ENCODE measurements around the gene EVX2.
A peak's percentile ranks its signal among the peaks of the same experiment; 100 is the strongest.

Gene EVX2

DNA sequence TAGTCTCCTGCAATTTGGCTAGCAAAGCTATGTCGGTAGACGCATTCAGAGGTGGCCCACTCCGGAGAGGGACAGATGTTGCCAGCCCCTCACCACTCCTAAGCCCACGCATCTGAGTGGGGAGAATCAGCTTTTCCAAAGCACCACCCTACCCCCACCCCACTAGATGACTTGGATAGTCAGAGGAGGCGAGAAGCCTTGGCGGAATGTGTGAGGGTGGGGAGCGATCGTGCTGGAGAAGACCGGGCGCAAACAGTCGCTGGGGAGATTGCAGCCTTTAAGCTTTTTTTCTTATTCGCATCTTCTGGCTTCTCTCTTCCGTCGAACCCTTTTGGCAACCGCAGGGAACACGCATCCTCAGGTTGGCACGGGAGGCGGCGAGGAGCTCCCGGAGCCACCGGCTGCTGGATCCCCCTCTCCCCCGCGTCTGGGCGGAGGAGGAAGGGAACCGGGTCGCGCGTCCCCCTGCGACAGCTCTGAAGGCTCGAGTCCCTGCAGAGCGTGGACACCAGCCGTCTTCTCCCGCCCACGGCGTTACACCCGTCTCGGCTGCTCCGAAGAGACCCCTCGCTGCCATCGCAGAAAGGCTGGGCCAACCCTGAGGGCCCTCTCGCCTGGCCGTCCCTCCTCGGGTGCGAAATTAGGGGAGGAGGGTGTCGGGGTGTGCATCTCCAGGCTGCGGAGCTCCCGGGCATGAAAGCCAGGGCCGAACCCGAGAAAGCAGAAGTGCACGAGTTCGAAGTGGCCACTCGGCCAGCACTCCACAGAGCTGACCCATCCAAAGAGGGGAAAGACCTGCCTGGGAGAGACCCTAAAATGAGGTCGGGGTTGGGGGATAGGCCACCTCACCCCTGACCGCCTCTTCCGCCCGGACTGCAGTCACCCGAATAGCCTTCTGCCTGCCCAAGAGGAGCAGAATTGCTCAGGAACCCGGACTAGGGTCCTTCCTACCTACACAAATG lies 12.2 kb downstream of the EVX2 start:
- Histone ChIP-seq H3K79me1 (ENCODE audit: low read depth, low read length) (no peaks in the 10 kb centered on the region), H3K18ac (ENCODE audit: low read length) (no peak overlapping the region), H4K8ac (ENCODE audit: low read depth, low read length) (no peak overlapping the region), H3K23ac (ENCODE audit: low read depth, low read length, poor library complexity) (peak overlapping the region; percentile 68), H3K27ac (replicated peaks; ENCODE audit: low read length) (no peak overlapping the region), H3K14ac (ENCODE audit: low read length) (no peak overlapping the region), H3K36me3 (replicated peaks in 1 of 2; ENCODE audit: control insufficient read depth in 2 of 2, insufficient read depth in 2 of 2, low read length in 2 of 2) (no peaks in the 10 kb centered on the region), H2BK15ac (ENCODE audit: low read length) (no peak overlapping the region), H2BK5ac (ENCODE audit: low read length) (no peak overlapping the region), H3K9ac (ENCODE audit: low read depth, low read length, poor library complexity) (no peak overlapping the region), H4K91ac (ENCODE audit: low read depth, low read length, poor library complexity) (no peak overlapping the region), H2BK120ac (ENCODE audit: low read depth, low read length) (no peak overlapping the region), H3K4me2 (ENCODE audit: insufficient read depth, low read length, poor library complexity, severe bottlenecking) (no peak overlapping the region), H3K9me3 (replicated peaks in 1 of 2; ENCODE audit: control insufficient read depth in 2 of 2, insufficient read depth in 1 of 2, low read depth in 1 of 2, low read length in 2 of 2) (peaks cover 0 to 9% of the 10 kb centered on the region in 2 donors), H3K4me1 (ENCODE audit: control insufficient read depth in 2 of 2, insufficient read depth in 1 of 2, low read depth in 1 of 2, low read length in 2 of 2) (peaks cover 0 to 3% of the 10 kb centered on the region in 2 donors), H3K4ac (ENCODE audit: low read length) (no peak overlapping the region), H2AFZ (ENCODE audit: low read length) (no peak overlapping the region), H3K4me3 (ENCODE audit: low read length in 2 of 2) (peak overlapping the region in 1 of 2 donors; percentile 9), H2BK12ac (ENCODE audit: low read length) (no peak overlapping the region), H3K27me3 (ENCODE audit: control insufficient read depth in 3 of 3, insufficient read depth in 3 of 3, low read depth in 1 of 3, low read length in 3 of 3) (peaks cover 54 to 99% (median 66%) of the 10 kb centered on the region in 3 experiments), H2AK5ac (ENCODE audit: low read depth, low read length) (peak overlapping the region; percentile 32)
- no CpG with 5 or more reads among the region's 58 CpGs for WGBS, 2 donors (ENCODE audit: extremely low coverage in 2 of 2, insufficient read length in 2 of 2, insufficient replicate concordance in 1 of 2)
- no peak for DNase-seq (ENCODE audit: low spot score)

GRCh38 chr2:176068419-176068832 lies 15.3 kb downstream of the EVX2 start:
- DNase-seq (ENCODE audit: low spot score): no peak
- no peak overlapping the region for H4K91ac ChIP-seq (ENCODE audit: low read depth, low read length, poor library complexity)
- peak overlapping the region in 1 of 2 donors; percentile 12 for H3K4me3 ChIP-seq (ENCODE audit: low read length in 2 of 2)
- no CpG with 5 or more reads among the region's 30 CpGs for WGBS, 2 donors (ENCODE audit: extremely low coverage in 2 of 2, insufficient read length in 2 of 2, insufficient replicate concordance in 1 of 2)
- no peak overlapping the region for H3K14ac ChIP-seq (ENCODE audit: low read length)
- no peak overlapping the region for H2AK5ac ChIP-seq (ENCODE audit: low read depth, low read length)
- no peak overlapping the region for H2BK12ac ChIP-seq (ENCODE audit: low read length)
- no peak overlapping the region for H3K4ac ChIP-seq (ENCODE audit: low read length)
- no peak overlapping the region for H2BK15ac ChIP-seq (ENCODE audit: low read length)
- peaks cover 29 to 84% (median 55%) of the 10 kb centered on the region in 3 experiments for H3K27me3 ChIP-seq (ENCODE audit: control insufficient read depth in 3 of 3, insufficient read depth in 3 of 3, low read depth in 1 of 3, low read length in 3 of 3)
- H3K9me3 ChIP-seq (replicated peaks in 1 of 2; ENCODE audit: control insufficient read depth in 2 of 2, insufficient read depth in 1 of 2, low read depth in 1 of 2, low read length in 2 of 2): peaks cover 0 to 9% of the 10 kb centered on the region in 2 donors
- H3K36me3 ChIP-seq (replicated peaks in 1 of 2; ENCODE audit: control insufficient read depth in 2 of 2, insufficient read depth in 2 of 2, low read length in 2 of 2): no peaks in the 10 kb centered on the region
- H3K4me2 ChIP-seq (ENCODE audit: insufficient read depth, low read length, poor library complexity, severe bottlenecking): no peak overlapping the region
- H3K23ac ChIP-seq (ENCODE audit: low read depth, low read length, poor library complexity): peak overlapping the region; percentile 21
- no peak overlapping the region for H4K8ac ChIP-seq (ENCODE audit: low read depth, low read length)
- H2AFZ ChIP-seq (ENCODE audit: low read length): no peak overlapping the region
- H3K27ac ChIP-seq (replicated peaks; ENCODE audit: low read length): no peak overlapping the region
- H3K9ac ChIP-seq (ENCODE audit: low read depth, low read length, poor library complexity): no peak overlapping the region
- no peak overlapping the region for H2BK5ac ChIP-seq (ENCODE audit: low read length)
- peaks cover 0 to 3% of the 10 kb centered on the region in 2 donors for H3K4me1 ChIP-seq (ENCODE audit: control insufficient read depth in 2 of 2, insufficient read depth in 1 of 2, low read depth in 1 of 2, low read length in 2 of 2)
- no peak overlapping the region for H2BK120ac ChIP-seq (ENCODE audit: low read depth, low read length)
- no peaks in the 10 kb centered on the region for H3K79me1 ChIP-seq (ENCODE audit: low read depth, low read length)
- H3K18ac ChIP-seq (ENCODE audit: low read length): no peak overlapping the region

- no peak overlapping the region for H2BK5ac ChIP-seq (ENCODE audit: low read length)
- DNase-seq (ENCODE audit: low spot score): no peak
- H4K8ac ChIP-seq (ENCODE audit: low read depth, low read length): no peak overlapping the region
These were observed 16.0 kb downstream of the EVX2 start for GRCh38 chr2:176067589-176068418.

More at GRCh38 chr2:176067589-176068418, 16.0 kb downstream of the EVX2 start:
- Histone ChIP-seq H3K4me2 (ENCODE audit: insufficient read depth, low read length, poor library complexity, severe bottlenecking) (no peak overlapping the region), H3K79me1 (ENCODE audit: low read depth, low read length) (no peaks in the 10 kb centered on the region), H2AFZ (ENCODE audit: low read length) (no peak overlapping the region), H2BK12ac (ENCODE audit: low read length) (no peak overlapping the region), H3K27ac (replicated peaks; ENCODE audit: low read length) (no peak overlapping the region), H3K4me3 (ENCODE audit: low read length in 2 of 2) (peak overlapping the region in 1 of 2 donors; percentile 51), H3K14ac (ENCODE audit: low read length) (no peak overlapping the region), H3K4ac (ENCODE audit: low read length) (no peak overlapping the region), H3K9ac (ENCODE audit: low read depth, low read length, poor library complexity) (no peak overlapping the region), H3K18ac (ENCODE audit: low read length) (no peak overlapping the region), H2BK15ac (ENCODE audit: low read length) (no peak overlapping the region), H3K36me3 (replicated peaks in 1 of 2; ENCODE audit: control insufficient read depth in 2 of 2, insufficient read depth in 2 of 2, low read length in 2 of 2) (no peaks in the 10 kb centered on the region), H4K91ac (ENCODE audit: low read depth, low read length, poor library complexity) (no peak overlapping the region), H2BK120ac (ENCODE audit: low read depth, low read length) (no peak overlapping the region), H2AK5ac (ENCODE audit: low read depth, low read length) (no peak overlapping the region), H3K4me1 (ENCODE audit: control insufficient read depth in 2 of 2, insufficient read depth in 1 of 2, low read depth in 1 of 2, low read length in 2 of 2) (peaks cover 0 to 3% of the 10 kb centered on the region in 2 donors), H3K9me3 (replicated peaks in 1 of 2; ENCODE audit: control insufficient read depth in 2 of 2, insufficient read depth in 1 of 2, low read depth in 1 of 2, low read length in 2 of 2) (peaks cover 0 to 9% of the 10 kb centered on the region in 2 donors), H3K27me3 (ENCODE audit: control insufficient read depth in 3 of 3, insufficient read depth in 3 of 3, low read depth in 1 of 3, low read length in 3 of 3) (peaks cover 23 to 77% (median 49%) of the 10 kb centered on the region in 3 experiments), H3K23ac (ENCODE audit: low read depth, low read length, poor library complexity) (peak overlapping the region; percentile 76)
- WGBS, 2 donors (ENCODE audit: extremely low coverage in 2 of 2, insufficient read length in 2 of 2, insufficient replicate concordance in 1 of 2): no CpG with 5 or more reads among the region's 38 CpGs
